Sigmoid colon (tissue), 7 donors: ENCODE data around the gene LHFPL6. TPM values are rescaled to one million over a fixed set of nuclear protein-coding genes. Genes with fewer than 3 reads are reported as not detected.

Source experiments
- DNase-seq: peaks from one replicate; pipeline ENCODE4 v3.0.0-alpha.2; 2019
- H3K27ac ChIP-seq, 4 donors: fragments of 200-600 bp; sonication (generic); one replicate each; pipeline ENCODE4 v1.5.1; 2016 to 2019; ENCODE audit warnings: mild to moderate bottlenecking in 1 of 4
- H3K27me3 ChIP-seq, 3 donors: fragments of 200-600 bp; sonication (generic); one replicate each; pipeline ENCODE4 v1.5.1; 2019; ENCODE audit warnings: mild to moderate bottlenecking in 1 of 3
- H3K36me3 ChIP-seq, 4 donors: fragments of 200-600 bp; sonication (generic); one replicate each; pipeline ENCODE4 v1.5.1; 2016 to 2019
- H3K4me1 ChIP-seq, 4 donors: fragments of 200-600 bp; sonication (generic); one replicate each; pipeline ENCODE4 v1.5.1; 2017 to 2019
- H3K4me3 ChIP-seq, 4 donors: fragments of 200-600 bp; sonication (generic); one replicate each; pipeline ENCODE4 v1.5.1; 2017 to 2019; ENCODE audit warnings: mild to moderate bottlenecking in 2 of 4, moderate library complexity in 1 of 4
- H3K9me3 ChIP-seq, 4 donors: fragments of 200-600 bp in 3 of 4; sonication (generic) in 3 of 4; one replicate each; pipeline versions ENCODE4 v1.5.1 to v1.6.1; 2013 to 2019
- EP300 ChIP-seq, 4 donors: sonication (generic); formaldehyde crosslinking; IDR thresholded peaks; one replicate each; pipeline ENCODE4 v1.6.1; 2017; ENCODE audit warnings: antibody characterized with exemption in 4 of 4
- POLR2A ChIP-seq, 2 donors: fragments of 450-650 bp; IDR thresholded peaks; one replicate each; pipeline ENCODE4 v1.6.1; 2016; ENCODE audit warnings: antibody characterized with exemption in 2 of 2, mild to moderate bottlenecking in 2 of 2, moderate library complexity in 2 of 2
- POLR2AphosphoS5 ChIP-seq, 4 donors: sonication (generic); formaldehyde crosslinking; IDR thresholded peaks; one replicate each; pipeline ENCODE4 v1.6.1; 2017; ENCODE audit warnings: antibody characterized with exemption in 4 of 4
- WGBS, 2 donors: extraction: QIAGEN DNeasy Blood & Tissue Kit; methylation state at CpG; one replicate each; pipeline ENCODE4 v1.1.7; 2013; 5-methylcytosine and 5-hydroxymethylcytosine counted together
- intact Hi-C: fragments of 100-400 bp; cut with DNase I; formaldehyde crosslinking; loops from one replicate; pipeline ENCODE4 v1.15.1; 2023
- polyA plus RNA-seq, 3 donors: library from polyadenylated mRNA; stranded (reverse); fragments of 200-250 nt; gene quantifications; one replicate each; pipeline ENCODE4 v1.2.3, GENCODE V29; 2013
- total RNA-seq, 4 donors: library from RNA; depleted of rRNA; stranded (reverse); fragments of >200 nt; gene quantifications; one replicate each; pipeline ENCODE4 v1.1.0, GENCODE V29; 2016
- TF ChIP-seq, protein P1 (sequence below), 4 experiments: fragments of 450-650 bp in 3 of 4; fragments of 200-600 bp in 1 of 4; IDR thresholded peaks; one replicate each; pipeline ENCODE4 v1.5.1; 2016 to 2019; ENCODE audit warnings: antibody characterized with exemption in 4 of 4, mild to moderate bottlenecking in 3 of 4, moderate library complexity in 2 of 4
- donor health status: healthy with polysubstance abuse.
- donor health status: Bipolar disorder and iron deficiency.
- donor health status: healthy.

Gene LHFPL6
- total and polyA plus RNA-seq, 7 donors: 2.5 to 69.2 (median 41.7) TPM

DNA sequence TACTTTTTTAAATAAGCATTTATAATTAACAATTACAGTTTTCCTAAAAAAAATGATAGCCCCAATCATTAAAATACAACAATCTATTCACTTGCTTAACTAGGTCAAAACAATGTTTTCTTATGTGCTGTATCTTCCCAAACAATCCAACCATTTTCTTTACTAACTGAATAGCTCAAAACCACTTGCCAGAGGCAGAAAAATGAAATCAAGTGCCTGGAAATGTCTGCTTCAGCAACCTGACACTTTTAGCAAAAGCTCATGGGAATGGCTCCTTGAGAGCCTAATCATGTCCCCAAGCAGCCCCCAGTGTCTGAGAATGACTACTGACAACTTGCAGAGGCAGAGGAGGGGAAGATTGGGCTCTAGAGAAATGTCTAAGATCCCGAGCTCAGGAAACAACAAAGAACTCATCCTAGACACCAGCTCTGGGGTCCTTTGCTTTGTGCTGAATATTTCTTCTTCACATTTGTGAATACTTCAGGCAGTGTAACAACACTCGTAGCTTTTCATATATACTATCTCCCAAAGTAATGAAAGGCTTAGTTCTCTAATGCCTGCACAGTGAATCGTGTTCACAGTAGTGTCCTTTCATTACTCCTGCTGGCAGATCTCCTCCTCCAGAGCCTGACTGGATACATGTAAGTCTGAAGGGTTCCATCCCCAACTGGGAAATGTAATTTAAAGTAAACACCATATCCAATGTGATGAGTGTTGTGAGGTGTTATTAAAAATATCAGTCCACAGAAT, 280.0 kb downstream of the LHFPL6 start:
- no peaks in the 10 kb centered on the region for H3K4me1 ChIP-seq
- no peaks in the 10 kb centered on the region for H3K27me3 ChIP-seq
- DNase-seq: no peak
- 80 to 82% methylated on average over 3 of the region's 3 CpGs for WGBS, 2 donors
- H3K4me3 ChIP-seq: no peak overlapping the region
- intact Hi-C loops: no loop called here
- no peak overlapping the region for H3K27ac ChIP-seq
- H3K36me3 ChIP-seq: no peaks in the 10 kb centered on the region
- no peaks in the 10 kb centered on the region for H3K9me3 ChIP-seq
- TF ChIP-seq POLR2AphosphoS5 (IDR thresholded peaks at IDR 0.05) (no peak), EP300 (IDR thresholded peaks at IDR 0.05) (no peak)

DNA sequence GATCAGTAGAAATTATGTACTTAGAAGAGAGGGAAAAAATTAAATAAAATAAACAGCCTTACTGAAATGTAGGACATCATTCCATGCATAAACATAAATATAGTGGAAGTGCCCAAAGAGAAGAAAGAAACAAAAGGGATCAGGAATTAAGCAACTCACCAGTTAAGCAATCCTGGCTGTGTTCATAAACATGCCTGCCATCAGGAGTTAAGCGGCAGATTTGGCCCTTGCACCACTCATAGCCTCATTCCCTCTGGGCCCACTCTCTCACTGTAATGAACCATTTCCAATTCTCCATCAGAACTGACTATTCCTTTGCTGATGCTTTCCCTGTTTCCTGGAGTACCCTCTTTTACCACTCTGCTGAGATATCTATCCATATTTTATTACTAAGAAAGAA, 281.4 kb downstream of the LHFPL6 start:
- peak; percentile 69 for DNase-seq
- 78 to 87% methylated on average over 1 of the region's 1 CpG for WGBS, 2 donors
- no peak overlapping the region for H3K27ac ChIP-seq
- H3K4me1 ChIP-seq: peaks cover 0 to 12% (median 10%) of the 10 kb centered on the region in 4 donors
- H3K4me3 ChIP-seq: no peak overlapping the region
- no peaks in the 10 kb centered on the region for H3K27me3 ChIP-seq
- H3K9me3 ChIP-seq: no peaks in the 10 kb centered on the region
- no peaks in the 10 kb centered on the region for H3K36me3 ChIP-seq
- TF ChIP-seq POLR2AphosphoS5 (IDR thresholded peaks at IDR 0.05) (peak in 2 of 4 donors; percentile 19 to 29), POLR2A (IDR thresholded peaks at IDR 0.05) (no peak)
- intact Hi-C loops: no loop called here

DNA sequence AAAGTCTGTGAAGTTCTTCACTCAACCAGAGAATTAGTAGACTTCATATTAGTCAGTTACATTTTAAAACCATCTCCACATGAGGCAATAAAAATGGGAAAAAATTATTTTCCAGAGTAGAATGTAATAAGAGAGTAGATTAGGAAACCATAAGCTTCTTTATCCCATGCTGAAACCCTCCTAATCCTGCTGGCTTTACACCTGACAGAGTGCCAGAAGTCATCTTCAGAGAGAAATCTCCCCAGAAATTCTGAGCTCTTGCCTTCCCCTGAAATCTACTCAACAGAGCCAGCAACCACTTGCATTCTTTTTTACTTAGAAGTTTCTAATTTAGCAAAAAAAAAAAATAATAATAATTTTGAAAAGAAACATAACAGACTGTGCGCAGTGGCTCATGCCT, 284.8 kb downstream of the LHFPL6 start:
- peak overlapping the region in 2 of 4 donors; percentile 11 to 16 for H3K27ac ChIP-seq
- intact Hi-C loops: no loop called here

DNA sequence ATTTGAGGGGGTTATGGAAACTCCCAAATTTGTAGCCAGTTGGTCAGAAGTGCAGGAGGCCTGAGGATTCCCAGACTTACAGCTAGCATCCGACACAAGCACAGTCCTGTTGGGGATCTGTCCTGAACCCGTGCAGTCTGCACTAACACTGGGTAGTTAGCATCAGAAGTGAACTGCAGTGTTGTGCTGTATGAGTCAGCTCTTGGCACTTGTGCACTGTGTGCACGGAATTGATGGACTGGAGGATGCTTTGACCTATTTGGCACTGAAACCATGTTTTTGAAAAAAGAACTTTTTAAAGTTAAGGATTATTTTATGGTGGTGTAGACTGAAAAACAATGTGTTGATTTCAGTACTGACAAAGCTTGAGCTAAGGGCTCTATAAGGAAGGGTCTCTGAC, 285.7 kb downstream of the LHFPL6 start:
- peaks cover 0 to 16% (median 12%) of the 10 kb centered on the region in 4 donors for H3K4me1 ChIP-seq
- no peaks in the 10 kb centered on the region for H3K36me3 ChIP-seq
- no peak for TF ChIP-seq EP300 (IDR thresholded peaks at IDR 0.05)
- TF ChIP-seq, protein P1, sequence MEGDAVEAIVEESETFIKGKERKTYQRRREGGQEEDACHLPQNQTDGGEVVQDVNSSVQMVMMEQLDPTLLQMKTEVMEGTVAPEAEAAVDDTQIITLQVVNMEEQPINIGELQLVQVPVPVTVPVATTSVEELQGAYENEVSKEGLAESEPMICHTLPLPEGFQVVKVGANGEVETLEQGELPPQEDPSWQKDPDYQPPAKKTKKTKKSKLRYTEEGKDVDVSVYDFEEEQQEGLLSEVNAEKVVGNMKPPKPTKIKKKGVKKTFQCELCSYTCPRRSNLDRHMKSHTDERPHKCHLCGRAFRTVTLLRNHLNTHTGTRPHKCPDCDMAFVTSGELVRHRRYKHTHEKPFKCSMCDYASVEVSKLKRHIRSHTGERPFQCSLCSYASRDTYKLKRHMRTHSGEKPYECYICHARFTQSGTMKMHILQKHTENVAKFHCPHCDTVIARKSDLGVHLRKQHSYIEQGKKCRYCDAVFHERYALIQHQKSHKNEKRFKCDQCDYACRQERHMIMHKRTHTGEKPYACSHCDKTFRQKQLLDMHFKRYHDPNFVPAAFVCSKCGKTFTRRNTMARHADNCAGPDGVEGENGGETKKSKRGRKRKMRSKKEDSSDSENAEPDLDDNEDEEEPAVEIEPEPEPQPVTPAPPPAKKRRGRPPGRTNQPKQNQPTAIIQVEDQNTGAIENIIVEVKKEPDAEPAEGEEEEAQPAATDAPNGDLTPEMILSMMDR (IDR thresholded peaks at IDR 0.05): no peak
- TF ChIP-seq POLR2A (IDR thresholded peaks at IDR 0.05): no peak
- WGBS, 2 donors: 36 to 58% methylated on average over 3 of the region's 3 CpGs
- no peak overlapping the region for H3K4me3 ChIP-seq
- peak; percentile 77 for DNase-seq
- no peaks in the 10 kb centered on the region for H3K27me3 ChIP-seq
- no peaks in the 10 kb centered on the region for H3K9me3 ChIP-seq
- H3K27ac ChIP-seq: peak overlapping the region in 2 of 4 donors; percentile 11 to 16
- intact Hi-C loops: no loop called here

More for the DNA sequence above, 284.8 kb downstream of the LHFPL6 start:
- TF ChIP-seq, protein P1 (IDR thresholded peaks at IDR 0.05): no peak
- TF ChIP-seq POLR2AphosphoS5 (IDR thresholded peaks at IDR 0.05) (no peak), POLR2A (IDR thresholded peaks at IDR 0.05) (no peak), EP300 (IDR thresholded peaks at IDR 0.05) (no peak)
- Histone ChIP-seq H3K9me3 (no peaks in the 10 kb centered on the region), H3K36me3 (no peaks in the 10 kb centered on the region), H3K4me1 (peaks cover 0 to 16% (median 12%) of the 10 kb centered on the region in 4 donors), H3K4me3 (no peak overlapping the region), H3K27me3 (no peaks in the 10 kb centered on the region)
- 92 to 97% methylated on average over 1 of the region's 1 CpG for WGBS, 2 donors
- DNase-seq: no peak

DNA sequence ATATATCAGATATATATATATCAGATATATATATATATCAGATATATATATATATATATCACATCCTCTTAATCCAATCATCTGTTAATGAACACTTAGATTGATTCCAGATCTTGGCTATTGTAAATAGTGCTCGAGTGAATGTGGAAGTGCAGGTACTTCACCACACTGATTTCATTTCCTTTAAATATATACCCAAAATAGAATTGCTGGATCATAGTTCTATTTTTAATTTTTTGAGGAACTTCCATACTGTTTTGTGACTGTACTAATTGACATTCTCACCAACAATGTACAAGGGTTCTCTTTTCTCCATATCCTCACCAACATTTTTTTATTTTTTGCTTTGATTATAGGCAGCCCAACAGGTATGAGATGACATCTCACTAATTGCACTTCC, 287.2 kb downstream of the LHFPL6 start:
- H3K9me3 ChIP-seq: no peaks in the 10 kb centered on the region
- peaks cover 0 to 16% (median 12%) of the 10 kb centered on the region in 4 donors for H3K4me1 ChIP-seq
- no peak overlapping the region for H3K27ac ChIP-seq
- DNase-seq: no peak
- intact Hi-C loops: no loop called here
- no peaks in the 10 kb centered on the region for H3K36me3 ChIP-seq
- 32 to 73% methylated on average over 1 of the region's 1 CpG for WGBS, 2 donors
- TF ChIP-seq POLR2AphosphoS5 (IDR thresholded peaks at IDR 0.05): no peak
- no peak for TF ChIP-seq POLR2A (IDR thresholded peaks at IDR 0.05)
- no peak for TF ChIP-seq EP300 (IDR thresholded peaks at IDR 0.05)
- TF ChIP-seq, protein P1 (IDR thresholded peaks at IDR 0.05): no peak
- no peak overlapping the region for H3K4me3 ChIP-seq
- H3K27me3 ChIP-seq: no peaks in the 10 kb centered on the region
